IPS-18a (cell line): ENCODE measurements around the gene CFAP46.
"Not testable (repeated sequence)": the region's sequence is repeated elsewhere in the genome, so short reads cannot be mapped to it uniquely, and the experiment has no call there.

Source experiments
- H3K27ac ChIP-seq: one replicate; pipeline ENCODE4 v1.5.1; 2013; ENCODE audit warnings: low read length
- H3K27me3 ChIP-seq: one replicate; pipeline ENCODE4 v1.6.1; 2013; ENCODE audit warnings: mild to moderate bottlenecking, low read length; ENCODE audit not compliant: control insufficient read depth, insufficient read depth
- H3K36me3 ChIP-seq: one replicate; pipeline ENCODE4 v1.6.1; 2013; ENCODE audit warnings: low read depth, low read length; ENCODE audit not compliant: control insufficient read depth
- H3K4me1 ChIP-seq: one replicate; pipeline ENCODE4 v1.6.1; 2013; ENCODE audit warnings: low read depth, low read length; ENCODE audit not compliant: control insufficient read depth
- H3K4me3 ChIP-seq: one replicate; pipeline ENCODE4 v1.5.1; 2013; ENCODE audit warnings: low read length
- H3K9ac ChIP-seq: one replicate; pipeline ENCODE4 v1.6.1; 2013; ENCODE audit warnings: mild to moderate bottlenecking, low read length, moderate library complexity
- H3K9me3 ChIP-seq: one replicate; pipeline ENCODE4 v1.6.1; 2013; ENCODE audit warnings: low read depth, low read length; ENCODE audit not compliant: control insufficient read depth

Gene CFAP46

DNA sequence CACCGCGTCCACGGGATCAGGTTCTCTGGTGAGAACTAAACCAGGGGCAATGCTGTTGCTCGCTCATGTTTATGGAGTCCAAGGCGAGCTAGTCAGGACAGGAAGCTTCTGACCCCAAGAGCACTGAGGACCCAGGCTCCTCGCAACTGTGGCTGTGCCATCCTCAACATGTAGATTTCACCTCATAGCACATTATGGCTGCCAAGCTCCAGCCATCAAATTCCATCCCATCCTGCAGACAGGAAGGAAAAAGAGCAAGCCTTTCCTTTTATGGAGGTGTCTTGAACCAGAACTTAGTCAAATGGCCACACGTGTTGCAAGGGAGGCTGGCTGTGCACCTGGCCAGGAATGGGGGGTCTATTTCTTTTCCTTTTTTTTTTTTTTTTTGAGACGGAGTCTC lies 140.3 kb downstream of the CFAP46 start:
- Histone ChIP-seq H3K27ac (no peak overlapping the region), H3K9me3 (no peaks in the 10 kb centered on the region), H3K27me3 (no peaks in the 10 kb centered on the region), H3K4me1 (no peaks in the 10 kb centered on the region), H3K9ac (no peak overlapping the region), H3K36me3 (no peaks in the 10 kb centered on the region), H3K4me3 (no peak overlapping the region)

DNA sequence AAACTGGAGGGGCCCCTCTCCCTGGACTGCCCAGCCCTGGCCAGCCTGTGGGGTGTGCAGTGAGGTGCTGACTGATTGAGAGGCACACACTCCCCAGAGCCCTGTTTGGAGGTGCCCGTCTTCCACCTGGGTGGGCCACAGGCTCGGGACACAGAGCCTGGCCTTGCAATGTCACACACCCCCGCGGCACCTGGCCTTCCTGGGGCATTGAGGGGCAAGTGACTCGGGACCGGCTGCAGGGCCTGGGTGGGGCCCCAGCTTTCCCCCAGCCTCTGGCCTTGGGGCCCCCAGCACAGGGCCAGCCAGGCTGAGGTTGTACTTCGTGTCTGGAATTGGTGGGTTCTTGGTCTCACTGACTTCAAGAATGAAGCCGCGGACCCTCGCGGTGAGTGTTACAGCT lies 142.5 kb downstream of the CFAP46 start:
- Histone ChIP-seq H3K4me1 (no peaks in the 10 kb centered on the region), H3K9me3 (no peaks in the 10 kb centered on the region), H3K4me3 (no peak overlapping the region), H3K27me3 (no peaks in the 10 kb centered on the region), H3K27ac (no peak overlapping the region), H3K9ac (no peak overlapping the region), H3K36me3 (no peaks in the 10 kb centered on the region)

- Histone ChIP-seq H3K4me3 (no peak overlapping the region), H3K9ac (no peak overlapping the region), H3K27ac (no peak overlapping the region), H3K36me3 (no peaks in the 10 kb centered on the region), H3K27me3 (no peaks in the 10 kb centered on the region), H3K9me3 (no peaks in the 10 kb centered on the region), H3K4me1 (no peaks in the 10 kb centered on the region)
Observed at GRCh38 chr10:132798876-132799275, 143.5 kb downstream of the CFAP46 start.

GRCh38 chr10:132798403-132798802 lies 144.0 kb downstream of the CFAP46 start:
- H3K4me1 ChIP-seq, result no peaks in the 10 kb centered on the region
- H3K9ac ChIP-seq, result no peak overlapping the region
- H3K4me3 ChIP-seq, result no peak overlapping the region
- no peak overlapping the region for H3K27ac ChIP-seq
- no peaks in the 10 kb centered on the region for H3K27me3 ChIP-seq
- H3K9me3 ChIP-seq, result no peaks in the 10 kb centered on the region
- H3K36me3 ChIP-seq, result no peaks in the 10 kb centered on the region

DNA sequence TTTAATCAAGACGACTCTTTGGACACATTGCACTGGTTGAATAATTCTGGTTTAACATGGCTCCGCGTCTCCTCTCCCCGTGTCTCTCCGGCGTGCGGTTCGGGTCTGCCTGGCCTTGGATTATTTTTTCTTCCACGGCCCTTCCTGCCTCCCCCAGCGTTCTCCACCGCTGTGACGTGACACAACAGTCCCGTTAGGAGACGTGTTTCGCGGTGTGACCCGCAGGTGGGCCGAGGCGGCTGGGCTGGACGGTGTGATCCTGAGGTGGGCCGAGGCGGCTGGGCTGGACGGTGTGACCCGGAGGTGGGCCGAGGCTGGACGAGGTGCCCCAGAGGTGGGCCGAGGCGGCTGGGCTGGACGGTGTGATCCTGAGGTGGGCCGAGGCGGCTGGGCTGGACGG lies 144.4 kb downstream of the CFAP46 start:
- not testable (repeated sequence) for H3K36me3 ChIP-seq, H3K4me3 ChIP-seq, H3K27me3 ChIP-seq, H3K9me3 ChIP-seq, H3K4me1 ChIP-seq, H3K9ac ChIP-seq, H3K27ac ChIP-seq

DNA sequence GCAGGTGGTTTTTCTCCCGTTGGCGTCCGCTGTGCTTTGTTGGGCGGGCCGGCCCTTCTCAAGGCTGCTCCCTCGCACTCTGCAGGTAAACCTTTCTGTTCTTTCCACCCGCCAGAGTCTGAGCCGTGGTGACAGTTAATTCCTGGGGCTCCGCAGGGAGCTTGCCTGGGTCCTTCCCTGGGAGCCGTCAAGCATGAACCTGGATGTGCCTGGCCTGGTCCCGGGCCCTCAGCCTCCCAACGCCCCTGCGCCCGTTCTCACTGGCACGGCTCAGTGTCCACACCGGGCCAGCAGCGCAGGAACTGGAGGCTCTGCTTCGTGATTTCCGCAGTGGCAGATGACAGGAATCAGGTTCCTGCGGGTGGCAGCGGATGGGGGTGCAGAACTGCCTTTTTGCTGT lies 145.5 kb downstream of the CFAP46 start:
- no peaks in the 10 kb centered on the region for H3K27me3 ChIP-seq
- H3K9ac ChIP-seq, result no peak overlapping the region
- H3K4me3 ChIP-seq, result no peak overlapping the region
- no peaks in the 10 kb centered on the region for H3K36me3 ChIP-seq
- H3K9me3 ChIP-seq, result no peaks in the 10 kb centered on the region
- no peak overlapping the region for H3K27ac ChIP-seq
- no peaks in the 10 kb centered on the region for H3K4me1 ChIP-seq

DNA sequence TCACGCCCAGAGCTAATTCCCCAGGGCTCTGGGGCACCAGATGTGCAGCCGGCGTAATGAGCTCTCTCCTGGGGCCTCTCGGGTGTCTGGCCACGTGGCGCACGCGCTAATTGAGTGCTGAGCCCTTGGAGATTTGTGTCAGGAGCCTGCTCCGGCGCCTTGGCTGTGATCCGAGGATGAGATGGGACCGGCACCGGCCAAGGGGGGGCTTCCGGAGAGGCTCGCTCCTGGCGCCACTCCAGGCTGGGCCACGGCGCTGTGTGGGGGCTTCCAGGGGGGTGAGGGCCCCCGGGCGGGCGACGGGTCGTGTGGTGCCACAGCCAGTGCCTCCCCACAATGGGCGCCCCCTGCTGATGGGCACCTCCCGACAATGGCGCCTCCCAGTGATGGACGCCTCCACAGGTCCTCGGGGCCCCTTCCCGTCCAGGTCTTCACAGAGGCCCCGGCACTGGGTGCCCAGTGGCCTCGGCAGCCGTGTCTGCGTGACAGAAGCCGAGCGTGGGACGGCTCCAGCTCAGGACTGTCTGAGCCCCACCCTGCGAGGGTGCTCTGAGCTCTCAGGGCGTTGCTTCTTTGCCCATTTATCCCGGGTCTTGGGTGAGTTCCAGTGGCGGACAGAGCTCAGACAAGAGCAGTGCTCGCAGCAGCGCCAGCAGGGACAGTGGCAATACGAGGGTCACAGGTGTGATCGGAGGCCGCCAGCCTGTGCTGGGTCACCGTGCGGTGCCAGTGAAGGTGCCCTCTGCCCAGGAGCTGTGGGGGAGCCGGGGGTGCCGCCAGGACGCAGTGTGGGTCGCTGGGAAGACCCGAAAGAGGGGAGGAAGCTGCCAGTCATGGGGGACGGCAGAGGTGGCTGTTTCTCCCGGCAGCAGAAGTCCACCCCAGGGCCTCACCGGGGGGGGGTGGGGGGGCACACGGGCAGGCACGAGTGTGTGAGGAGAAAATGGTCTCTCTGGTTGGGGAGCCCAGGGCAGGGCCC lies 148.2 kb downstream of the CFAP46 start:
- H3K27me3 ChIP-seq, result peaks cover 26% of the 10 kb centered on the region
- H3K36me3 ChIP-seq, result no peaks in the 10 kb centered on the region
- no peak overlapping the region for H3K27ac ChIP-seq
- no peak overlapping the region for H3K9ac ChIP-seq
- H3K4me3 ChIP-seq, result no peak overlapping the region
- no peaks in the 10 kb centered on the region for H3K9me3 ChIP-seq
- H3K4me1 ChIP-seq, result no peaks in the 10 kb centered on the region

GRCh38 chr10:132793213-132793612 lies 149.2 kb downstream of the CFAP46 start:
- no peaks in the 10 kb centered on the region for H3K4me1 ChIP-seq
- peaks cover 36% of the 10 kb centered on the region for H3K27me3 ChIP-seq
- H3K4me3 ChIP-seq, result no peak overlapping the region
- no peak overlapping the region for H3K9ac ChIP-seq
- no peaks in the 10 kb centered on the region for H3K9me3 ChIP-seq
- no peak overlapping the region for H3K27ac ChIP-seq
- H3K36me3 ChIP-seq, result no peaks in the 10 kb centered on the region

- Histone ChIP-seq H3K4me1 (no peaks in the 10 kb centered on the region), H3K27me3 (peaks cover 40% of the 10 kb centered on the region), H3K4me3 (no peak overlapping the region)
Observed at GRCh38 chr10:132792796-132793195, 149.6 kb downstream of the CFAP46 start.

DNA sequence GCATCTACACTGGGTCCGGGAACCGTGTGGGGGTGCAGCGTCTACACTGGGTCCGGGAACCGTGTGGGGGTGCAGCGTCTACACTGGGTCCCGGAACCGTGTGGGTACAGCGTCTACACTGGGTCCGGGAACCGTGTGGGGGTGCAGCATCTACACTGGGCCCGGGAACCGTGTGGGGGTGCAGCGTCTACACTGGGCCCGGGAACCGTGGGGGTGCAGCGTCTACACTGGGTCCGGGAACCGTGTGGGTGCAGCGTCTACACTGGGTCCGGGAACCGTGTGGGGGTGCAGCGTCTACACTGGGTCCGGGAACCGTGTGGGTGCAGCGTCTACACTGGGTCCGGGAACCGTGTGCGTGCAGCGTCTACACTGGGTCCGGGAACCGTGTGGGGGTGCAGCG lies 150.3 kb downstream of the CFAP46 start:
- peaks cover 47% of the 10 kb centered on the region for H3K27me3 ChIP-seq
- H3K4me3 ChIP-seq, H3K9me3 ChIP-seq, H3K36me3 ChIP-seq, H3K9ac ChIP-seq, H3K4me1 ChIP-seq, H3K27ac ChIP-seq: not testable (repeated sequence)

More at GRCh38 chr10:132792796-132793195, 149.6 kb downstream of the CFAP46 start:
- Histone ChIP-seq H3K36me3 (no peaks in the 10 kb centered on the region), H3K9ac (no peak overlapping the region), H3K27ac (no peak overlapping the region), H3K9me3 (no peaks in the 10 kb centered on the region)

GRCh38 chr10:132790934-132791829 lies 151.2 kb downstream of the CFAP46 start:
- H3K36me3 ChIP-seq, result no peaks in the 10 kb centered on the region
- no peak overlapping the region for H3K9ac ChIP-seq
- H3K4me3 ChIP-seq, result no peak overlapping the region
- H3K9me3 ChIP-seq, result no peaks in the 10 kb centered on the region
- H3K27me3 ChIP-seq, result peaks cover 56% of the 10 kb centered on the region
- H3K27ac ChIP-seq, result no peak overlapping the region
- no peaks in the 10 kb centered on the region for H3K4me1 ChIP-seq
